ENCODE data around the gene RIMKLB. TPM values are rescaled to one million over a fixed set of nuclear protein-coding genes. Genes with fewer than 3 reads are reported as not detected.

RIMKLB gene
- total RNA-seq, 6 experiments from 2014 or later, result 8.5 to 10.7 (median 9.0) TPM

- DNase-seq, result peak; percentile 7
- no peaks in the 10 kb centered on the region for H3K9me3 Mint-ChIP-seq
- peaks cover 33% of the 10 kb centered on the region for H3K4me1 Mint-ChIP-seq (ENCODE audit: low read depth)
- H3K36me3 Mint-ChIP-seq (ENCODE audit: low read depth), result 0 out of 2 replicates have a peak, but pooled peaks cover 4% of the 10 kb centered on the region
- peak overlapping the region; percentile 86 for H3K27ac Mint-ChIP-seq
- H3K4me3 Mint-ChIP-seq, result peak overlapping the region; percentile 85
- TF ChIP-seq CTCF (IDR thresholded peaks at IDR 0.05), result no peak
- H3K27me3 Mint-ChIP-seq (ENCODE audit: insufficient read depth), result peaks cover 3% of the 10 kb centered on the region
These were observed 501 bp downstream of the RIMKLB start for GRCh38 chr12:8698132-8698851.

DNA sequence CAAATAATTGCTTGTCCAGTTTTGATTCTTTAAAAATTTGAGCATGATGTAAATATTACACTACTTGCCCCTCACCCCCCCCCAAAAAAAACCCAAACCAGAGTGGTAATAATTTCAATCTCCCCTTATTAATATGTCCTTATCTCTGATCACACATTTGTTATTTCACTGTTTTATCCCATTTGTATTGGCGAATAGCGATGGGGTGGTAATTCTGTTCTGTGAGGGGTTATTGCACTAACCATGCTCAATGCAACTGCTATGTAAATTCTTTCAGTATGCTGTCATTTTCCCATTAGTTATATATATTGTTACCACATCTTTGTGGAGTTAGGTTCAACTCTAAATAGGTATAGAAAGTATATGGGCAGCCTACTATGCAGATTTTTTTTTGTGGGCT lies 1.1 kb downstream of the RIMKLB start:
- DNase-seq, result no peak
- peaks cover 3% of the 10 kb centered on the region for H3K27me3 Mint-ChIP-seq (ENCODE audit: insufficient read depth)
- TF ChIP-seq CTCF (IDR thresholded peaks at IDR 0.05), result no peak
- no peaks in the 10 kb centered on the region for H3K9me3 Mint-ChIP-seq
- H3K4me1 Mint-ChIP-seq (ENCODE audit: low read depth), result peaks cover 33% of the 10 kb centered on the region
- peak overlapping the region; percentile 42; the same call in 1 of the 2 replicates for H3K27ac Mint-ChIP-seq
- H3K36me3 Mint-ChIP-seq (ENCODE audit: low read depth), result 0 out of 2 replicates have a peak, but pooled peaks cover 4% of the 10 kb centered on the region
- H3K4me3 Mint-ChIP-seq, result peak overlapping the region; percentile 85

DNA sequence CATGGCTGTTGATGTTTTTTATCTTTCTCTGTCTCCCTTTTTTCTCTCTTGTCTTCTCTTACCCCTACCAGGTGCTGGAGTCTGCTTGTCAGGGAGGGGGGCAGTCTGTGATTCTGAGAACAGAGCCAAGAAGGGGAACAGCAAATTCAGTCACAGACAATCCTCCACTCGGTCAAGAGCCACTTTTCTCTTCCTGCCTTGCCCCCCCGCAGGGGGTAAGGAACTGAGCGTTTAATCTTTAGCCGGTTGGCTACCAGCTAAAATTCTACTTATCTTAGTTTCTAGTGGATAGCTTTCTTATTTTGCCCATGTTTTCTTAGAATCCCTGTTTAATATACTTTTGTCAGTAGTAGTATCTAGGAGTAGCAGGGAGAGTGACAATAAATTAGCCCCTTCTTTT lies 1.9 kb downstream of the RIMKLB start:
- peak overlapping the region; percentile 61; the same call in 1 of the 2 replicates for H3K27ac Mint-ChIP-seq
- TF ChIP-seq CTCF (IDR thresholded peaks at IDR 0.05), result no peak
- DNase-seq, result no peak
- peak overlapping the region; percentile 79 for H3K4me3 Mint-ChIP-seq
- H3K9me3 Mint-ChIP-seq, result no peaks in the 10 kb centered on the region
- no peaks in the 10 kb centered on the region for H3K27me3 Mint-ChIP-seq (ENCODE audit: insufficient read depth)
- H3K36me3 Mint-ChIP-seq (ENCODE audit: low read depth), result 0 out of 2 replicates have a peak, but pooled peaks cover 4% of the 10 kb centered on the region
- peaks cover 33% of the 10 kb centered on the region for H3K4me1 Mint-ChIP-seq (ENCODE audit: low read depth)

- no peak for TF ChIP-seq CTCF (IDR thresholded peaks at IDR 0.05)
- Mint-ChIP-seq H3K27ac (no peak overlapping the region), H3K9me3 (no peaks in the 10 kb centered on the region), H3K4me1 (ENCODE audit: low read depth) (peaks cover 33% of the 10 kb centered on the region), H3K27me3 (ENCODE audit: insufficient read depth) (no peaks in the 10 kb centered on the region), H3K4me3 (no peak overlapping the region), H3K36me3 (ENCODE audit: low read depth) (0 out of 2 replicates have a peak, but pooled peaks cover 4% of the 10 kb centered on the region)
- DNase-seq, result no peak
These were observed 3.4 kb downstream of the RIMKLB start for GRCh38 chr12:8701046-8701660.

- no peak for DNase-seq
- H3K27ac Mint-ChIP-seq, result no peak overlapping the region
- H3K4me3 Mint-ChIP-seq, result no peak overlapping the region
- H3K36me3 Mint-ChIP-seq (ENCODE audit: low read depth), result 0 out of 2 replicates have a peak, but pooled peaks cover 4% of the 10 kb centered on the region
- H3K9me3 Mint-ChIP-seq, result no peaks in the 10 kb centered on the region
- TF ChIP-seq CTCF (IDR thresholded peaks at IDR 0.05), result no peak
- peaks cover 24% of the 10 kb centered on the region for H3K4me1 Mint-ChIP-seq (ENCODE audit: low read depth)
- H3K27me3 Mint-ChIP-seq (ENCODE audit: insufficient read depth), result no peaks in the 10 kb centered on the region
These were observed 4.4 kb downstream of the RIMKLB start for GRCh38 chr12:8702159-8702558.
